Endothelial cell (in vitro differentiated cells): ENCODE data around the gene ZNF175. TPM values are rescaled to one million over a fixed set of nuclear protein-coding genes. Genes with fewer than 3 reads are reported as not detected.

Experiments used
- DNase-seq: peaks from one replicate; pipeline ENCODE4 v3.0.0; 2021; ENCODE audit warnings: low spot score
- H3K27ac Mint-ChIP-seq: one replicate; pipeline ENCODE4 v1.8.0; 2021; ENCODE audit warnings: mixed read lengths, inconsistent platforms; ENCODE audit not compliant: unreplicated experiment
- H3K27me3 Mint-ChIP-seq: one replicate; pipeline ENCODE4 v1.8.0; 2021; ENCODE audit warnings: mild to moderate bottlenecking, moderate library complexity, mixed read lengths, inconsistent platforms; ENCODE audit not compliant: unreplicated experiment
- H3K36me3 Mint-ChIP-seq: one replicate; pipeline ENCODE4 v1.8.0; 2021; ENCODE audit warnings: mild to moderate bottlenecking, low read depth, mixed read lengths, inconsistent platforms; ENCODE audit not compliant: unreplicated experiment
- H3K4me1 Mint-ChIP-seq: one replicate; pipeline ENCODE4 v1.8.0; 2021; ENCODE audit warnings: mild to moderate bottlenecking, mixed read lengths, inconsistent platforms; ENCODE audit not compliant: unreplicated experiment
- H3K4me3 Mint-ChIP-seq: one replicate; pipeline ENCODE4 v1.8.0; 2021; ENCODE audit warnings: mild to moderate bottlenecking, mixed read lengths, inconsistent platforms; ENCODE audit not compliant: unreplicated experiment
- H3K9me3 Mint-ChIP-seq: one replicate; pipeline ENCODE4 v1.8.0; 2021; ENCODE audit warnings: mixed read lengths, inconsistent platforms; ENCODE audit not compliant: unreplicated experiment
- CTCF ChIP-seq: fragments of 200-600 bp; sonication (generic); IDR thresholded peaks from one replicate; pipeline ENCODE4 v1.5.0; 2021; ENCODE audit warnings: antibody characterized with exemption; ENCODE audit not compliant: unreplicated experiment
- total RNA-seq: library from RNA; stranded (reverse); fragmentation: NEBNext Ultra II Directional; extraction: Animal tissue kit (Norgen Biotek cat#: 25700); gene quantifications from one replicate; pipeline ENCODE4 v1.2.1, GENCODE V29; 2021; ENCODE audit not compliant: unreplicated experiment

The ZNF175 gene
- total RNA-seq, 1 donor from 2014 or later: 18.3 TPM

GRCh38 chr19:51607077-51607476 is 36.0 kb downstream of the ZNF175 start:
- H3K4me1 Mint-ChIP-seq: no peaks in the 10 kb centered on the region
- no peak for DNase-seq
- H3K27ac Mint-ChIP-seq: no peak overlapping the region
- H3K36me3 Mint-ChIP-seq: peaks cover 6% of the 10 kb centered on the region
- no peaks in the 10 kb centered on the region for H3K9me3 Mint-ChIP-seq
- TF ChIP-seq CTCF: no peak
- peaks cover 2% of the 10 kb centered on the region for H3K27me3 Mint-ChIP-seq
- H3K4me3 Mint-ChIP-seq: no peak overlapping the region

GRCh38 chr19:51607920-51608562 is 37.0 kb downstream of the ZNF175 start:
- peaks cover 2% of the 10 kb centered on the region for H3K27me3 Mint-ChIP-seq
- DNase-seq: peak; percentile 97
- no peak overlapping the region for H3K27ac Mint-ChIP-seq
- H3K4me1 Mint-ChIP-seq: no peaks in the 10 kb centered on the region
- no peaks in the 10 kb centered on the region for H3K36me3 Mint-ChIP-seq
- H3K4me3 Mint-ChIP-seq: no peak overlapping the region
- no peaks in the 10 kb centered on the region for H3K9me3 Mint-ChIP-seq
- TF ChIP-seq CTCF: peak; percentile 79

- Mint-ChIP-seq H3K27me3 (peaks cover 2% of the 10 kb centered on the region), H3K4me1 (no peaks in the 10 kb centered on the region), H3K9me3 (no peaks in the 10 kb centered on the region), H3K36me3 (no peaks in the 10 kb centered on the region), H3K4me3 (no peak overlapping the region), H3K27ac (no peak overlapping the region)
- no peak for DNase-seq
- TF ChIP-seq CTCF: no peak
Observed at GRCh38 chr19:51610576-51610975, 39.5 kb downstream of the ZNF175 start.

DNA sequence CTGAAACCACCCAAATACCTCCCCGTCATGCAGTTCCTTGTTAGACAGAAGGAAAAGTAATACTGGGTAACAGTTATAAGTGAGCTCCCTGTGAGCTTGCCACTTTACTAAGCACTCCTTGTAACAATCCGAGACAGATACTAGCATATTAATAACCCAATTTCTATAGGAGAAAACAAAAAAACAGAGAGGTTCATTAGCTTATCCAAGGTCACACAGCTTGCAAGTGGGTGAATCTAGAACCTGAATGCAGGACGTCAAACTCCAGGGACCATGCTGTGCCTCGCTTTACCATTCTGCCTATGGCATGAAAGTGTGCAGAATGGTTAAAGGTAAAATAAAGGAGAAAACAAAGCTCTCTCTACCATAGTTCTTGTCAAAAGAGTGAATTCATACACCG is 43.7 kb downstream of the ZNF175 start:
- Mint-ChIP-seq H3K9me3 (no peaks in the 10 kb centered on the region), H3K27ac (no peak overlapping the region), H3K27me3 (no peaks in the 10 kb centered on the region), H3K4me3 (no peak overlapping the region), H3K4me1 (no peaks in the 10 kb centered on the region), H3K36me3 (no peaks in the 10 kb centered on the region)
- no peak for TF ChIP-seq CTCF
- DNase-seq: no peak

DNA sequence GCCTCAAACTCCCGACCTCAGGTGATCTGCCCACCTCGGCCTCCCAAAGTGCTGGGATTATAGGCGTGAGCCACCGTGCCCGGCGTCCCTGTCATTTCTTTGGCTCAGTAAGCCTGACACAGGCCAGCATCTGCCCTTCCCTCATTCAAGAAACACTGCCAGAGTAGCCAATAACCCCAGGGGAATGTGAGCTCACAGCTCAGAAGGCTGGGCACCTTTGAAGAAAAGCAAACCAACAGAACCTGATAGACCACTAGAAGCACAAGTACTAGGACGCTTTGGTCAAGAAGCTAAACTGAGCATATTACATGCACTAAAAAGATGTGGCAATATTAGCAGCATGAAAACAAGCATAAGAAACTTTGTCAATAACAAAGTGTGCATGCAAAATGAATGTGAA is 44.9 kb downstream of the ZNF175 start:
- no peak overlapping the region for H3K27ac Mint-ChIP-seq
- no peak for DNase-seq
- H3K4me1 Mint-ChIP-seq: no peaks in the 10 kb centered on the region
- no peak for TF ChIP-seq CTCF
- no peak overlapping the region for H3K4me3 Mint-ChIP-seq
- H3K9me3 Mint-ChIP-seq: no peaks in the 10 kb centered on the region
- no peaks in the 10 kb centered on the region for H3K27me3 Mint-ChIP-seq
- no peaks in the 10 kb centered on the region for H3K36me3 Mint-ChIP-seq
